HG03025 (cell line): ENCODE measurements around the gene KRT76.

Experiments
- ATAC-seq: cut with Tn5 transposase; IDR thresholded peaks from one replicate; pipeline ENCODE4 v1.9.1; 2021; ENCODE audit warnings: mild to moderate bottlenecking, moderate library complexity; ENCODE audit not compliant: unreplicated experiment, low FRiP score

KRT76 gene

DNA sequence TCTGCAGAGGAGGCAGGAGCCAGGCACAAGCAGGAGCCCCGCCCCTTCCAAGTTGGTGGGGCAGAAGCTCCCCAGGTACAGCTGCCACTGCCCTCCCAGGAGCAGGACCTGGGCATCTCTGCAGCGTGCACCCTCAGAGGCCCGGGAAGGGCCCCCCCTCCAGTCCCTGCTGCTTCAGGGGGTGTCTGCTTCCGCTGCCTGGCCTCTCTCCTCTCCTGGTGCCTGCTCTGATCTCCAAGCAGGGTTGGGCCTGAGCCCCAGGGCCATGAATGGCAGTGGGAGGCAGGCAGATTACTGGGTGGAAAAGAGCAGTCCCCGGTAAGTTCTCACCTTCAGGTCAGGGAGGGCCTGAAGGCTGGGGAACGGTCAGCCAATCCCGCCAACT lies 35.0 kb downstream of the KRT76 start:
- ATAC-seq, result no peak

DNA sequence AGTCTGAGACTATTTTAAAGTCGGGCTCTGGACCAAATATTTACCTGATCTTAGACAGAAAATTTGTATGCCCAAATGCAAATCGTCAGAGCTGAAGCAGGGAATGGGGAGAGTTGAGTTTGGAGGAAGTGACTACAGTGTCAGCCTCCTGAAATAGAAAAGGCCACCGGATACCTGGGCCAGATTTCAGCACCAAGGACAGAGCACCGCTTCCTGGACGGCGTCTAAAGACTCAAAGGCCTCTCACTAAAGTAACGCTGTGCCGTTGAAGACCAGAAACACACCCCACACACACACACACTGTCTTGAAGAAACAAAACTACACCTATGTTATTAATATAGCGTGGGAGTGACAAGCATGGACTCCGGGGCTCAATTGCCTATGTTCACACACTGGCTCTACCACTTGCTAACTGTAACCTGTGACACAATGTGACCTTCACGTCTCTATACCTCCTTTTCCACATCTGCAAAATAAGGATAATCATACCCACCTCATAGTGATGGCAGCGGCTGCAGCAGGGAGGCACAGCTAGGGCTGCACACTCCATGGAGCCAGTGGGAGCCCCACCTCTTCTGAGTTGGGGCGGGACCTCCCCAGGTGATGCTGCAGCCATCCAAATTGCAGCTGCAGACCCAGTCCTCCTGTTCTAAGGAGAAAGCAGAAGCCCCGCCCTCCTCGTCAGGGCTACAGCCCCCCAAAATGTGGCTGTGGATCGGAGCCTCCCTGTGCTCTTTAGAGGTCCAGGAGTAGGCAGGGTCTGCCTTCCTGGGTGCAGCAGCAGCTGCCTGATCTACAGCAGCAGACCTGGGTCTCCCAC lies 35.6 kb downstream of the KRT76 start:
- ATAC-seq, result no peak

DNA sequence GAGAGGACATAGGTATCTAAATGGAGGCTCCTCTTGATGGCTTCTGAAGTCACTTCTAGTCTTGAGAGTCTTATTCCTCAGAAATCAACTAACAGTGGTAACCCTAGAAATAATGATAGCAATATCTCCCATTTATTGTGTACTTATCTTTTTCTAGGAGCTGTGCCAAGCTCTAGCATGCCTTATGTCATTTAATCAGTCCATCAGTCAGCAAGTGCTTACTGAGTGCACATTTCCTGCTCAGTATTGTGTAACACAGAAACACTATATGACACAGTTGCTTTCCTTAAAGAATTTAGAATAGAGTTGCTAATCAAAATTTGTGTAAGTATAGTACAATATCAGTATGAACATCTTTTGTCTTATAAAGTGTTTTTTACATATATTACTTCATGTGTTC lies 36.6 kb downstream of the KRT76 start:
- no peak for ATAC-seq

DNA sequence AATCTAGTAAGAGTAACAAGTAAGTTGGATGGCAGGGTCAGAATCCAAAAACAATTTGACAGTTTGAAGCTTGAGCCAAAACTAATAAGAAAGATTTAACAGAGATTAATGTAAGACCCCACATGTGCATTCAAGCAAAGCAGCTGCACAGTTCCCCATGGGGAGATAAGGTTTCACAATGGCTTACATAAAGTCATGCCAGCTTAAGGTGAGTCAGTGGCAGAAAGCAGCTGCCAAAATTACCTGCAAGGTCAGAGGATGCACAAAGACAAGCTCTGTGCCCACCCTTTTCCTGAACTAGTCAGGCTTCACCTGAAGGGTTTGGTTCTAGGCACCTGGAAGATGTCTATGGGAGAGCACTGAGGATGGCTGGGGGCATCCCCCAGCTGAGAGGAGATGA lies 37.2 kb downstream of the KRT76 start:
- ATAC-seq, result no peak

DNA sequence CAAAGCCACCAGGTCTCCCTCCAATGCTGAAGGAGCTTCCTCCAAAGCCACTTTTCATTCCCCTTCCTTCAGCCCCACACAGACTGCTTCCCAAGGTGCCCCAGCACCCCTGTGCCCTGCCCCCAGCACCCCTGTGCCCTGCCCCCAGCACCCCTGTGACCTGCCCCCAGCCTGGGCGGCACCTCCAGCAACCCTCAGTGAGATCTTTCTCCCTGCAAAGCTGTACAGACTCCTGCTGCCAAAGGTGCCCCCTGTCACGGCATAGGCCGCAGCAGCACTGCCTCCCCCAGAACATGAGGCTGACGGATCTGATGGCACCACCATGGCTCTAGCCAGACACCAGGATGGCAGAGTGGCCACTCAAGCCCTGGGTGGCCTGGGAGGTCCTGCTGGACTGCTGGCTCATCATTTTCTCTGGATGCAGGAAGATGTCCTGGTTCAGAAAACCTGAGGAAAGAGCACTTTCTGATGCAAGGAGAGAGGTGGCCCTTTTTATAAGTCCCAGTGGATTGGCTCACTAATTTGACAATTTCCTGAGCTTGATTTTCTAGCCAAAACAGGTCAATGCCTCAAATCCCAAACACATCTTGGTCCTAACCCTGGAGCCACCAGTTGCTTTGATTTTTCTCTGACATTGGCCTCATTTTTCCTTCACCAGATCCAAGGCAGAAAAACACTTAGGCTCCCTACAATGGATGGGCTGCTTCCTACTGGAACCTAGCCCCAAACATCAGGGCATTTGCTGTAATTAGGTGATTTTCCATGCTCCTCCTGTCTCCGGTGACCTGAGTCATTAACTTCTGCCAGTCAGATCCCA lies 41.1 kb downstream of the KRT76 start:
- no peak for ATAC-seq

DNA sequence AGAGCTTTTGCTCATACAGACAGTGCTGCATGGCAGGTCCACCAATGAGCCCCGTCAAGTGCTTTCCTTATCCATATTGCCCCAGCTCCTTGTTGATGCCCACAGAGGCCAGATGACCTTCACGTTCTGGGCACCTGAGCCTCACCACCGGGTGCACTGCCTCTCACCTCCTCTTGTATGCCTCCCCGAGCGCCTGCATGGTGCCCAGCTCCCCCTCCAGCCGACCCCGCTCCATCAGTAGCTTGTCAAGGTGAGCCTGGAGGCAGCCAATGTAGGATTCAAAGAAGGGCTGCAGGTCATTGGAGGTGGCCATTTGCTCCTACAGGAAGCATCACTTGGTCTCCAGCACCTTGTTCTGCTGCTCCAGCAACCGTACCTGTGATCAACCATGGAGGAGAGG lies 42.0 kb downstream of the KRT76 start:
- ATAC-seq, result no peak

DNA sequence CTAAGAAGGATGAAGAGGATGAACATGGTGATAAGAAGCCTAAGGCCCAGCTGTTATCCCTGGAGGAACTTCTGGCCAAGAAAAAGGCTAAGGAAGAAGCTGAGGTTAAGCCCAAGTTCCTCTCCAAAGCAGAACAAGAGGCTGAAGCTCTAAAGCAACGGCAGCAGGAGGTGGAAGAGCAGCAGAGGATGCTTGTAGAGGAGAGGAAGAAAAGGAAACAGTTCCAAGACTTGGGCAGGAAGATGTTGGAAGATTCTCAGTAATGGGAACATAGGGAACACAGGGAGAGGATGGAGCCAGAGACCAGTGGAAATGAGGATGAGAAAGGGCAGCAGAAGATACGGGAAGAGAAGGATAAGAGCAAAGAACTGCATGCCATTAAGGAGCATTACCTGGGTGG lies 46.4 kb downstream of the KRT76 start:
- ATAC-seq, result no peak

DNA sequence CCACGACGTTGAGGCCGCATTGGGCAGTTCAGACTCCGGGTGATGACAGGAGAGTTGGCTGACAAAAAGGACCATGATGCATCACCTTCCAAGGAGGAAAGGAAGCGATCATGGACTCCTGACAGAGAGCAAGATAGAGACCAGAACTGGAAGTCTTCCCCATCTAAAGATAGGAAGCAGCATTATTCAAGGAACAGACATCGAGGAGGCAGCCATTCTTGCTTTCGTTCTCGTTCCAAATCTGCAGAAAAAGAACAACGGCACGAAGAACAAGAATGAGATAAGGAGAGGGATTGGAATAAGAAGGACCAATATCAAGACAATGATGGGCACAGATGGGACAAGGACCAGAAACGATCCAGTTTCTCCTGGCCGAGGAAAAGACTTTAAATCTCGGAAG lies 46.8 kb downstream of the KRT76 start:
- no peak for ATAC-seq

DNA sequence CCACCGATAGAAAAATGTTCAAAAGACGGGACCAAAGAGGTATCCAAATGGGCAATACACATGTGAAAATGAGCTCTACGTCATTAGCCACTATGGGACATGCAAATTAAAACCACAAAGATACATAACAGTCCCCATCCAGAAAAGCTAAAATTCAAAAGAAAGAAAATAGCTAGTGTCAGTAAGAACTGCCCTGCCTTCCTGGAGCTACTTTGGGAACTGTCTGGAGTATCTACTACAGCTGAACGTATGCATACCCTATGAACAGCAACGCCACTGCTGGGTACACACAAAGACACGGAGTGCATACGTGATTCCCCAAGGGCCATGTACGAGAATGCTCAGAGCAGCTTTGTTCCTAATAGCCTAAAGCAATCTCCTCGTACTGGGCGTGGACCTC lies 48.0 kb downstream of the KRT76 start:
- ATAC-seq, result no peak

DNA sequence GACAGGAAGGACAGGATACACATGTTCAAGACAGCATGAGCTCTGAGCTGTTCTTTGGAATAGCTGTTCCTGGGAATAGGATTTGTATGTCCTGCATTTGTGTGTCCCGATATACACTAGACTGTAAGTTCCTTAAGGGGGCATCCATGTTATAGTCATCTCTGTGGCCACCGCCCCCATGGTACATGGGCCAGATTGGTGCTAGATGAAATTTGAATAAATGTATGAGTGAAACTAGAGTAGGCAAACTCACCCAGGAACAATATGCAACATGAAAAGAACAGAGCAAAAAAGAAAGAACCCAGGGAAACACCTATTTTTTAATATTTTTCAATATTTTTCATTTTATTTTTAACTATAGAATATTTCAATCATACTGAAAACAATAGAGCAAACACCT lies 48.8 kb downstream of the KRT76 start:
- no peak for ATAC-seq

DNA sequence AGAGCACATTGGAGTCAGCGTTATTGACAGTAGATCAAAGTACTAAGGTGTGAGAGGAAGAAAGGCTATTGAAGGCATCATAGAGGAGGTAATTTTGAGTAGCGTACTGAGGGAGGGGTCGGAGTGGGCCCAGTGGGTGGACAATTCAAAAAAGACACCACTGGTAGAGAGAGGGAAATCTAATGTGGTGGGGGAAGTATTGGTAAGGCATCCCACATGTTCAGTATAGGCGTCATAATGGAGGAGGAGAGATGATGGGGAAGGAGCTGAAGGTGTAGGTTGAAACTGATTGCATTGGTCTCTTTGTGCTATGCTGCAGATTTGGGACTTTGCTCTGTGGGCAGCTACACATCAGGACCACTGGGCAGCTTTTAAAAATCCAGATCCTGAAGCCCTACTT lies 50.1 kb downstream of the KRT76 start:
- ATAC-seq, result no peak

DNA sequence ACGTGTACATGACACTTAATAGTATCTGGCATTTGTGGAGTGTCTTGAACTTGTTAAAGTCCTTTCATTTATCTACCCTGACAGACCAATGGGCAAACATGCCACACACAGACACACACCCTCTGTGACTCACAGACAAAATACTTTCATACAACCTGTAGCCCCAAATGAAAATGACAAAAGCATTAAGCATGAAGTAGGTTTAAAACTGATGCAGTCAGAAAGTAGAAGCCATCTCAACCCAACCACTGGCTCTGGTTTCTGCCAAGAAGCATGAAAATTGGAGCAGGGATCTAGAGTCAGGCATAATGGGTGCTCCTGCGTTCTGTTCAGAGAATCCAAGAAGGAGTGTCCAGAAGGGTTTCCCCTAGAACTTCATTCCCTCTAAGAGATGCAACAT lies 50.7 kb downstream of the KRT76 start:
- no peak for ATAC-seq

DNA sequence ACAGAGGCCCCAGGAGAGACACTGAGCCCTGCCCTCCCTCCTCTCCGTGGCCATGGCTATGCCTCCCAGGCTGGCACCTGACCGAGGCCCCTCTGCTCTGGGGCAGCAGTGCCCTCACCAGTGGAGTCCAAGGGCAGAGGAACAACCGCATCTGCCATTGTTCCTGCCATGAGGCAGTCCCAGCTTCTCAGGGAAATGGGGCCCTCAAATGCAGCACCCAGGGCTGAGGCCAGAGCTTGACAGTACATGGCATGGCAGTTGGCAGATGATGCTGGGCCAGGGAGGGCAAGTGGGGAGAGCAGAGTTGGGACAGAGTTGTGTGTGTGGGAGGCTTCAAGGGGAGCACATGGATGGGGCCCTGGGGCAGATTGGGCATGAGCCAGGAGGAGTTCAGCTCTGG lies 52.8 kb downstream of the KRT76 start:
- no peak for ATAC-seq

DNA sequence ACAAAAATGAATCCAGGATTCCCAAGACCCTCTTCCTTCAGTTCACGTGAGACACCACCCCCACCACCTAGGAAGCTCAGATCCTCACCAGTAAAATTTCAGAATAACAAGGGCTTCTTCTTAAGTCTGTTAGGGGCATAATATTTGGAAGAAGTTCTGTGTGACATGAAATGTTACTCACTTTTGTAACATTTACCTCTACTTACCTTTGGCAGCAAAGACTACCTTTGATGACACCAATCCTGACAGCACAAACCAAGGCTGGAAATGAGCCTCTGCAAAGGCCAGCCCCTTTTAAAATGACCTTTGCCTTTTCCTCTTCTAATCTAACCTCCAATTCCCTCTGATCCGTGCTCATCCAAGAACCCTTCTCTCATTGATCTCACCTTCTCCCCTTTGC lies 54.5 kb downstream of the KRT76 start:
- ATAC-seq, result no peak

DNA sequence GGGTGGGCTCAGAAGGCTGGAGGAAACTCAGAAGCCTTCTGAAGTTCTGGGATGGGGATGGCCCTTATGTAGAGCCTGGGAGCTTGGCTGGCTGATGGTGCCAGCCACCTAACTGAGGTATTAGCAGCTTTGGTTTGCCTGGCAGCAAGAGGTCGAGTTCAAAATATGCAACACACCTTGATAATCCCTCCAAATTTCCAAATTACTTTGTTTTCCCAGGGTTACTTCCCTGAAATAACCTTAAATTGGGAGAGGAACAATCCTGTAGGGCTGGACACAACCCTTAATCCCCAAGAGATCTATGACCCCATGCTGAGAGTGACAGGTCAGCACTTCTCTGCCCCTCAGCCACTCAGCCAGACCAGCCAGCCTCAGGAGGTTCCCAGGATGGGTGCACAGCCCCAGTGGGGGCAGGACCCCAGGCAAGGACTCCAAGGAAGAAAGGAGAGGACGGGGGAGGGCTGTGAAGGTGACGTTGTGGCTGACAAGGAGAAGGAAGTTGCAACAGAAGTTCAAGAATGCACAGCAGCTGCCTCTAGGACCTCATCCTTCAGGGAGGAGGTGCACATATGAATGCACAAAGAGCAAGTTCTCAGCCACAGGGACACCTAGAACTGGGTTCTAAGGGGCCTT lies 55.2 kb downstream of the KRT76 start:
- no peak for ATAC-seq

DNA sequence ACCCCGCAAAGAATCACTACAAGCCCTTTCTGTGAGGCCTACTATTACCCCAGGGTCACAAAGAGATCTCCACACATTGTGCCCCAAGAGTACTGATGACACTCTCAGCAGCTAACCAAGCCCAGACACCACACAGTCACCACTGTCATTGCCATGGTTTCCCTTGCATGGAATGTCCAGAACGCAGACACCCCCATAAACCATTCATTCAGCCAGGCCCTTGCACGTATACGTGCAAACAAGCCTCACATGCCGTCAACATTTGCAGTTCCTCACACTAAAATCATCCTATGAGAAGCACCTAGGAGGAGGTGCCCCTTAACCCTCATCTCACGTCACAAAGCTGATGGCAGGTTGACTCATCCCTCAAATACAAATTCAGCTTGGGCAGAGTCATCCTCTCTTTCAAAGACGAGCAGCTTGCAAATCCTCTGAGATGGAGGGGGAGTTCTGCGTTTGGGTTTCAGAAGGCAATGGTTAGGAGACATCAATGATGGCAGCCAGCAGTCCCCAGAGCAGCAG lies 56.7 kb downstream of the KRT76 start:
- ATAC-seq, result no peak
